ENCODE data around the gene NSMCE1.
"Not testable (repeated sequence)": the region's sequence is repeated elsewhere in the genome, so short reads cannot be mapped to it uniquely, and the experiment has no call there.

The NSMCE1 gene

GRCh38 chr16:27220527-27220926 lies 48.0 kb downstream of the NSMCE1 start:
- DNase-seq (ENCODE audit: low read depth in 2 of 2, low spot score in 1 of 2) = no peak

GRCh38 chr16:27220120-27220519 lies 48.5 kb downstream of the NSMCE1 start:
- no peak for DNase-seq (ENCODE audit: low read depth in 2 of 2, low spot score in 1 of 2)

DNA sequence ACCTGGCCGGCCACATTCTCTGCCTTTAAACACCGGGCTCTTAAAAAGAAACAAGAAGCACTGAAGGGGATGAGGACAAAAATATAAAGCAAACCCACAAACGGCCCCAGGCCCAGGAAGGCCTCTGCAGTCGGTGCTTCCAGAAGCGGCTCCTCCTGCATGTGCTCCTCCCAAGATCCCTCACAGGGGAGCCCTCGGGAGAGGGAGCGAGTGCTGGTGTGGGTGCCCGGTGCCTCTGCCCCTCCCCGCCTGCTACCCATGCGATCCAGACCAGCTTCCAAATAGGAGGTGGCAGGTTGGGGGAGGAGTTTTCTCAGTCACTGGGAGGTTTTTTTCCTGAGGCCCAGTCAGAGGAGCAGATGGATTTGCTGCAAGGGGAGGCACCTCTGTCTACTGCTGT lies 49.4 kb downstream of the NSMCE1 start:
- no peak for DNase-seq (ENCODE audit: low read depth in 2 of 2, low spot score in 1 of 2)

DNA sequence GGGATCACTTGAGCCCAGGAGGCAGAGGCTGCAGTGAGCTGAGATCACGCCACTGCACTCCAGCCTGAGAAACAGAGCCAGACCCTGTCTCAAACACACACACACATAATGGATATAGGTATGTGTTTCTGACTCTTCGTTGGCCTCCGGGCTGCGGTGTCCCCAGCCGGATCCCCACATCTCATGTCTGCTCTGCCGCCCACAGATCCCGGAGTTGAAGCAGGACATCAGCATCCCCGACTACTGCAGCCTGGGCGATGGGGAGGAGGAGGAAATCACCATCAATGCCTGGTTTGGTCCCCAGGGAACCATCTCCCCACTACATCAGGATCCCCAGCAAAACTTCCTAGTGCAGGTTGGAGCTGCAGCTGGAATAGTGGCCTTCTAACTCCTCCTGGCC lies 49.8 kb downstream of the NSMCE1 start:
- no peak for DNase-seq (ENCODE audit: low read depth in 2 of 2, low spot score in 1 of 2)

DNA sequence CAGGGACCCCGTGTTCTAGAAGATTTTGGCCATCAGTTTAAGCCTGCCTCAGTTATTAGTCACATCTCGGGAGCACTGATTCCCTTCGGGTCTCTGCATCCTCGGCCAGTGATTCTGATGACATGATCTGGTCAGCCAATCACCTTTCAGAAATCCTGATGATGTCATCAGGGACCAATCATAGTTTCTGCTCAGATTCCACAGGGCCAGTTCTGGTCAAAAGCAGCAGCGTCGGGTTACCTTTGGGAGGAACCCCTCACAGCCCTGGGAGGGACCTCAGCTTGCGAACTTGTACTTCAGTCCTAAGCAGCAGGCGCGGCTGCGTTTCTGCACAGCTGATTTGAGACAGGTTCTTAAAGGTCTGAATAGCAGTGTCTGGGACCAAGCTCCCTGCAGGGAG lies 51.3 kb downstream of the NSMCE1 start:
- no peak for DNase-seq (ENCODE audit: low read depth in 2 of 2, low spot score in 1 of 2)

GRCh38 chr16:27216297-27216885 lies 52.2 kb downstream of the NSMCE1 start:
- no peak for DNase-seq (ENCODE audit: low read depth in 2 of 2, low spot score in 1 of 2)

- DNase-seq (ENCODE audit: low read depth in 2 of 2, low spot score in 1 of 2) = no peak
Observed at GRCh38 chr16:27215660-27216059, 52.9 kb downstream of the NSMCE1 start.

DNA sequence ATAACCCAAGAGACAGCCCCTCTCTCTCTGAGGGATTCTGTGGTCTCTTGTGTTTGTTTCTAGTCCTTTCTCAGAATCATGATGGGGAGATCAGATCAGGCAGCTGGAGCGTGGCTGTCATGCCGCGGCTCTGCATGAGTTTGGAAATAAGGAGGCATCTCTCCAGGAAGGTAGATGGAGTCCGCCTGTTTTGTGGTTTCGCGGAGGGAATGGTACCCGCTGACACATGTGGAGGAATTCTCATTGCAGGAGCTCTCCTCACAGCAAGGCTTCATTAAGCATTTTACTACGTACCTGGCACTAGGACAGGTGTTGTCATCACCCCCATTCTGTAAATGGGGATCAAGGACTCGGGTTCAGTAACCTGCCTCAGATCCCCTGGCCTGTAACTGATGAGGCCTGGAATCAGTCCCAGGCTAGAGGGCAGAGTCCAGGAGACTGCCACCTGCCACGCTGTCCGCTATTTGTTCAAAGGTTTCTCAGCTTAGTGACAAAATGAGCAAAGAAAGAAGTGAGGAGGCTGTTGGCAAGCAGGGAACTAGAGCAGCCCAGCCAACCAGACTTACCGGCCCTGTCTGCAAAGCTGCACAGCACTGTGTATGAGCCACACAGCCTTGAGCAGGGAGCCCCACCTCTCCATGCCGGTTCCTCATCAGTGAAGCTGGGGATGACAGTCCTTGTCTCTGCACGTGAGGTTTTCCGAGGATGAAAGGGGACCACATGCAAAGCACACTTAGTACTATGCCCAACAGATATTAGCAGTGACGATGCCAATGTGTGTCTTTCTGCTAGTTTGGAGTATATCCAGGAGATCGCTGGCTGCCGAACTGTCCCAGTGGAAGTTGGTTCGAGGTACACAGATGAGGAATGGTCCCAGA lies 54.2 kb downstream of the NSMCE1 start:
- DNase-seq (ENCODE audit: low read depth in 2 of 2, low spot score in 1 of 2) = no peak

- no peak for DNase-seq (ENCODE audit: low read depth in 2 of 2, low spot score in 1 of 2)
Observed at GRCh38 chr16:27211026-27211425, 57.5 kb downstream of the NSMCE1 start.

GRCh38 chr16:27210174-27210573 lies 58.4 kb downstream of the NSMCE1 start:
- no peak for DNase-seq (ENCODE audit: low read depth in 2 of 2, low spot score in 1 of 2)

DNA sequence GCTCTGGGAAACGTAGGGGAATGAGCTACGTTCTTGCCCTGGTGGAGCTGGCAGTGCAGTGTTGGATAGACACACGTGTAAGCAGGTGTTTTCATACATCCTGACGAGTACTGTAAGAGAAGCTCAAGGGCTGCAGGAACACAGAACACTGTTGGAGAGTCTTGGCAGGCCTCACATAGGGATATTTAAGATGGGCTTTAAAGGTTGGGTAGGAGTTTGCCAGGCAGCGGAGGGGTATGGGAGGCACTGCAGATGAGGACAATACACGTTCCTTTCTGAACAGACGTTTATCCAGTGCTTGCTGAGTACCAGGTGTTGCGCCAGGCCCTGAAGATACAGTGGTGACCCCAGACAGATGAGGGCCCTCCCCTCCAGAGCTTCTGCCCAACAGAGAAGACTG lies 59.0 kb downstream of the NSMCE1 start:
- no peak for DNase-seq (ENCODE audit: low read depth in 2 of 2, low spot score in 1 of 2)

GRCh38 chr16:27208796-27209195 lies 59.8 kb downstream of the NSMCE1 start:
- no peak for DNase-seq (ENCODE audit: low read depth in 2 of 2, low spot score in 1 of 2)

DNA sequence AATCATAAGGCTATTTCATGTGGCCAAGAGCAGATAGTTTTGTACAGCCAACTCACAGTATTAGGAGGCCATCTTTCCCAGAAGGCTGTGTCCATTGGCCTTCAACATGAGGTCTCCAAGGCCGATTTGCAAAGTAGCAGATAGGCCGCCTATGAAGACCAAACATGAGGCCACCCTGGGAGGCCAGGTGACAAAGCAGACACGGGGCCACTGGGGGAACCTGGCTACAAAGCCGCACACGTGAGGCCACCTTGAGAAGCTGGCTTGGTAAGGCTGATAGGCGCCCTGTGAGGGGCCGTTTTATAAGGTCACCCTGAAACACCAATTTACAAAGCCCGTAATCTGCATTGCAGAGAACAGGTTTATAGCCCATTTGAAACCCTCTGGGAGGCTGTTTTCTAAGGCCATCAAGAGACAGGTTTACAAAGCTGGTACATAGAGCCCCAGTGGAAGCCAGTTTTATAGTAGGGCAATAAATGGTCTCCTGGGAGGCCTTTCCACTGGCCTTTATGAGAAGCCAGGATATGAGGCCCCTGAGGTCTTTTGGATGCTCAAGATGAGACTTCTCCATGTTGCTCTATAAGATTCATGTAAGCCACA lies 60.4 kb downstream of the NSMCE1 start:
- DNase-seq (ENCODE audit: low read depth in 2 of 2, low spot score in 1 of 2) = no peak

GRCh38 chr16:27207121-27207520 lies 61.5 kb downstream of the NSMCE1 start:
- not testable (repeated sequence) for DNase-seq (ENCODE audit: low read depth in 2 of 2, low spot score in 1 of 2)

- DNase-seq (ENCODE audit: low read depth in 2 of 2, low spot score in 1 of 2) = no peak
Observed at GRCh38 chr16:27205423-27206065, 63.0 kb downstream of the NSMCE1 start.

DNA sequence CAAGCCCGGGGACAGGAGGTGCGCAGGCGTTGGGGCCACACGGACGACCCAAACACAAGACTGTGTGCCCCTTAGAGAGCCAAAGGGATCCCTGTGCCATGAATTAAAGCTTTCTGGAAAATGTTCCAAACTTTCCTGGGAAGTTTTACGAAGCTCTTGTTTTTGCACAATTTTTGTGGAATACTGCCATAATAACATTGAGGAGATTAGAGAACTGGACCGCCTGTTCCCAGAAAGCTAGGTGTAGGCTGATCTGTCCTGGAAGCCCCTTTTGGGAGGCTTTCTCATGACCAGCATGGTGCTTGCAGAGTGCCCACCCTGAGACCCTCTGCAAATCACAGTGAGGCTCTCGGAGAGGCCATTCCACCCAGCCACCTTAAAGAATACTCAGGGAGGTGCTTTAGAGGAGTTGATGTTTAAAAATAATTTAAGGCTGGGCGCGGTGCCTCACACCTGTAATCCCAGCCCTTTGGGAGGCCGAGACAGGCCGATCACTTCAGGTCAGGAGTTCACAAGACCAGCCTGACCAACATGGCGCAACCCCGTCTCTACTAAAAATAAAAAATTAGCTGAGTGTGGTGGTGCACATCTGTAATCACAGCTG lies 64.2 kb downstream of the NSMCE1 start:
- no peak for DNase-seq (ENCODE audit: low read depth in 2 of 2, low spot score in 1 of 2)

DNA sequence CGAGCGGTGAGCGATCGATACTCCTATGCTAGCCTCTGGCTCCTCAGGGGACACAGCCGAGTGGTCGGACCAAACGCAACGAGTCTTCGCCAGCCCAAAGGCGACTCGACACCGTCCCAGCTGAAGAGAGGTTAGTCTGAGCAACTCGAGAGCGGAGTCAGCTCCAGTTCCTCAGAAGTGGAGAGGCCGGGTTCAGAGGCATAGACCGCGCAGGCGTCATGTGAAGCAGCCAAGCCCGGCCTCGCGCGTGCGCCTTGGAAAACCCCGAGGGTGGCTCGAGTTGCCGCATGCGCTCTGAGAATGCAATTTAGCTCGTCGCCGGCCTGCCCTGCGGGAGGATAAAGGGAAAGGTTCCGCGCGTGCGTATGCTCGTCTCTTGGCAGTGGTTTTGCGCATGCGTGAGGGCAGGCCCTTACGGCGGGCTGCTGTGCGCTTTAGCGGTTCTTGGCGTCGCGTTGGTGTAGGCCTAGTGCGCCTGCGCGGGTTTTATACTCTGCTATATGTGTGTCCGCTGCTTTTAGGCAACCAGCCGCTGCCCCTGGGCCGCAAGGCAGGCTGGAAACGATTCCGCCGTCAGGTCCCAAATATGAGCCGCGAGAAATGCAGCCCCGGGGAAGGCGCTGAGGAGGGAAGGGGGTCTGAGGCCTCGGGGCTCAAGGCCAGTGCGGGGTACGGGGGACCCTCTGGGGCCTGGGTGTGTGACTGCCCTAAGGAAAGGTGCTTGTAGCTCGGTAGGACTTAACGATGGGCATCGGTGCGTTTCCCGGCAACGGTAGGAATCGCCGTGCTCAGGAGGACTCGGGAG lies 64.9 kb downstream of the NSMCE1 start, which contains the start of gene KDM8:
Gene KDM8 (plus strand): TSS at position 20 of the 805 bp plus-strand sequence. CDS start 6,598 bp downstream, outside the sequence.
- peak; percentile 98 to 100 for DNase-seq (ENCODE audit: low read depth in 2 of 2, low spot score in 1 of 2)

DNA sequence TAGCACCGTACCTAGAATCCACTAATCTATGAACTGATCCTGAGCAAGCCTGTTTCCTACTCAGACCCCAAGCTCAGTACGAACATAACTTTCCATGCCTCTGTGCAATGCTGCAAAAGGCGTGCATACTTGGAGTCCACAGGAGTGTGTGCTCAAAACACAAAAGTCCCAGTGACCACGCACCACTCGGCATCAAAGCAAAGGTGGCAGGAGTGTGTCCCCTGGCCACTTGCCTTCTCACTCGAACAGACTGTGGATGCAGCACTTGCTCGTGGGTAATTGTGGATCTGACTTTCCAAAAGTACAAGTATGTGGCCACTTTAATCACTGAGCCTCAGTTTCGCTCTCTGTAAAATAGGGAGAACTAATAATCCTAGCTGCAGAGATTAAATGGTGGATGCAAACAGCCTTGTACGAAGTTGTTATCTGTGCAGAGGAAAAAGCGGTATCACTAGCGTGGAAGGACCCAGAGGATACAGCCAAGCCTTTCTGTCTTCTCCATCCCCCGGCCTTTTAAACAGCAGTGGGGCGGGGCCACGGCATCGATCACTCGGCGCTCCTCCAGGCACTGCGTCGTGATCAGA lies 65.6 kb downstream of the NSMCE1 start:
- DNase-seq (ENCODE audit: low read depth in 2 of 2, low spot score in 1 of 2) = peak in 1 of 2 donors; percentile 83

GRCh38 chr16:27200914-27201313 lies 67.7 kb downstream of the NSMCE1 start:
- not testable (repeated sequence) for DNase-seq (ENCODE audit: low read depth in 2 of 2, low spot score in 1 of 2)

- no peak for DNase-seq (ENCODE audit: low read depth in 2 of 2, low spot score in 1 of 2)
Observed at GRCh38 chr16:27199736-27200135, 68.8 kb downstream of the NSMCE1 start.
